ENCODE data around the gene ARHGAP28. TPM values are rescaled to one million over a fixed set of nuclear protein-coding genes. Genes with fewer than 3 reads are reported as not detected.

The ARHGAP28 gene
- total RNA-seq, 1 experiment from 2014 or later = 0.41 TPM

DNA sequence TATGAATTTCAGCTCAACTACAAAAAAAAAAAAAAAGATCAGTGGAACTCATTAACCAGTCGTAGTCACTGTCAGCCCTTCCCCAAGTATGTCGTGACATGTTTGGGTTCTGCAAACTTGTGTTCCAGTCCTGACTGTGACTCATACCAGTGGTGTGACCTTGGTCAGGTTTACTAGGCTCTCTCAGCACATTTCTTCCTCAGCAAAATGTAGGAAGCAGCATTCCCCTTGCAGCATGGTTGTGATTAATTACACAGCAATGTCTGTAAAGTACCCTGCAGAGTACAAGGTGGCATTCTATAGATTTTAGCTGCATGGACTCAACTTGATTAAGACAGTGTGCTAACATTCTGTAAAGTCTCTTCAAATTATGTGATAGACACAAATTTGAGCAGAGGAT, 231.1 kb downstream of the ARHGAP28 start:
- H3K36me3 ChIP-seq (ENCODE audit: control insufficient read depth, insufficient read depth, low read length) = no peaks in the 10 kb centered on the region
- no TSS peak for BruUV-seq (replicated peaks)
- no peaks in the 10 kb centered on the region for H3K9me3 ChIP-seq (ENCODE audit: control insufficient read depth, insufficient read depth, low read depth, low read length)
- POLR2A ChIA-PET = no interaction called here
- H3K4me3 ChIP-seq (ENCODE audit: low read depth in 2 of 2, low read length in 2 of 2) = no peak overlapping the region
- H3K27ac ChIP-seq (ENCODE audit: low read length) = no peak overlapping the region
- TF ChIP-seq, protein P1, sequence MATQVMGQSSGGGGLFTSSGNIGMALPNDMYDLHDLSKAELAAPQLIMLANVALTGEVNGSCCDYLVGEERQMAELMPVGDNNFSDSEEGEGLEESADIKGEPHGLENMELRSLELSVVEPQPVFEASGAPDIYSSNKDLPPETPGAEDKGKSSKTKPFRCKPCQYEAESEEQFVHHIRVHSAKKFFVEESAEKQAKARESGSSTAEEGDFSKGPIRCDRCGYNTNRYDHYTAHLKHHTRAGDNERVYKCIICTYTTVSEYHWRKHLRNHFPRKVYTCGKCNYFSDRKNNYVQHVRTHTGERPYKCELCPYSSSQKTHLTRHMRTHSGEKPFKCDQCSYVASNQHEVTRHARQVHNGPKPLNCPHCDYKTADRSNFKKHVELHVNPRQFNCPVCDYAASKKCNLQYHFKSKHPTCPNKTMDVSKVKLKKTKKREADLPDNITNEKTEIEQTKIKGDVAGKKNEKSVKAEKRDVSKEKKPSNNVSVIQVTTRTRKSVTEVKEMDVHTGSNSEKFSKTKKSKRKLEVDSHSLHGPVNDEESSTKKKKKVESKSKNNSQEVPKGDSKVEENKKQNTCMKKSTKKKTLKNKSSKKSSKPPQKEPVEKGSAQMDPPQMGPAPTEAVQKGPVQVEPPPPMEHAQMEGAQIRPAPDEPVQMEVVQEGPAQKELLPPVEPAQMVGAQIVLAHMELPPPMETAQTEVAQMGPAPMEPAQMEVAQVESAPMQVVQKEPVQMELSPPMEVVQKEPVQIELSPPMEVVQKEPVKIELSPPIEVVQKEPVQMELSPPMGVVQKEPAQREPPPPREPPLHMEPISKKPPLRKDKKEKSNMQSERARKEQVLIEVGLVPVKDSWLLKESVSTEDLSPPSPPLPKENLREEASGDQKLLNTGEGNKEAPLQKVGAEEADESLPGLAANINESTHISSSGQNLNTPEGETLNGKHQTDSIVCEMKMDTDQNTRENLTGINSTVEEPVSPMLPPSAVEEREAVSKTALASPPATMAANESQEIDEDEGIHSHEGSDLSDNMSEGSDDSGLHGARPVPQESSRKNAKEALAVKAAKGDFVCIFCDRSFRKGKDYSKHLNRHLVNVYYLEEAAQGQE (IDR thresholded peaks at IDR 0.05; ENCODE audit: insufficient read depth in 1 of 2, low read depth in 2 of 2, low read length in 1 of 2) = no peak
- no peak for ATAC-seq
- no peak for DNase-seq (ENCODE audit: low read depth, low spot score)
- CTCF ChIA-PET = interaction anchor here (0.6 kb wide), 1 partner anchor 148 kb away, joined by 3 read pairs; no protein-coding TSS in a partner anchor
- no peaks in the 10 kb centered on the region for H3K27me3 ChIP-seq (ENCODE audit: control insufficient read depth, insufficient read depth, low read length)
- H3K4me1 ChIP-seq (ENCODE audit: control insufficient read depth, insufficient read depth, low read length) = no peaks in the 10 kb centered on the region
- in situ Hi-C loops (cut with HindIII; ENCODE audit: low pct_unique_long_range_greater_than_20kb, low sequenced_read_pairs) (no loop called here), intact Hi-C loops (cut with micrococcal nuclease; ENCODE audit: unreplicated experiment) (no loop called here)

DNA sequence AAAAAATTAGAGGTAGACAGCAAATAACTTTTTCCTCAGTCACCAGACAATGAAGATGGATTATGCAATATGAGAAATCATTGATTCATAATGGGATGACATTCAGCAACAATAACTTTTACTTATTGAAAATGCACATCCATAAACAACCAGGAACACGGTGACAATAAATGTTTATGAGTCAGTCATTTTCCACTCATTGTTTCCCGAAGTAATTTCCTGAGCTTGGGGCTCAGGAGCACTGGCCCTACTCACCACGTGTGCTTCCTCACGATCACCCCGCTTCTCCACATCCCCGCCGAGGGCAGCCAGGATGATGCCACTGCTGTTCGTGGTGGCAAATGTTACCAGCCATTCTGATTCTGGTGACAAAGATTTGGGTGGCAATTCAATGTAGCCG, 231.8 kb downstream of the ARHGAP28 start:
- in situ Hi-C loops (cut with HindIII; ENCODE audit: low pct_unique_long_range_greater_than_20kb, low sequenced_read_pairs) (no loop called here), intact Hi-C loops (cut with micrococcal nuclease; ENCODE audit: unreplicated experiment) (no loop called here)
- no peak for DNase-seq (ENCODE audit: low read depth, low spot score)
- ChIA-PET CTCF (no interaction called here), POLR2A (no interaction called here)
- Histone ChIP-seq H3K27ac (ENCODE audit: low read length) (no peak overlapping the region), H3K9me3 (ENCODE audit: control insufficient read depth, insufficient read depth, low read depth, low read length) (no peaks in the 10 kb centered on the region), H3K36me3 (ENCODE audit: control insufficient read depth, insufficient read depth, low read length) (no peaks in the 10 kb centered on the region), H3K4me1 (ENCODE audit: control insufficient read depth, insufficient read depth, low read length) (no peaks in the 10 kb centered on the region), H3K27me3 (ENCODE audit: control insufficient read depth, insufficient read depth, low read length) (no peaks in the 10 kb centered on the region), H3K4me3 (ENCODE audit: low read depth in 2 of 2, low read length in 2 of 2) (no peak overlapping the region)
- BruUV-seq (replicated peaks) = no TSS peak
- TF ChIP-seq, protein P1 (IDR thresholded peaks at IDR 0.05; ENCODE audit: insufficient read depth in 1 of 2, low read depth in 2 of 2, low read length in 1 of 2) = no peak
- TF ChIP-seq POLR2AphosphoS5 (IDR thresholded peaks at IDR 0.05; ENCODE audit: low read depth, low read length) = no peak
- TF ChIP-seq TCF7L2 (IDR thresholded peaks at IDR 0.05; ENCODE audit: low read depth, low read length) = no peak
- TF ChIP-seq SIN3A (IDR thresholded peaks at IDR 0.05; ENCODE audit: borderline replicate concordance, insufficient read depth, low read depth, low read length) = no peak
- TF ChIP-seq, protein P2, sequence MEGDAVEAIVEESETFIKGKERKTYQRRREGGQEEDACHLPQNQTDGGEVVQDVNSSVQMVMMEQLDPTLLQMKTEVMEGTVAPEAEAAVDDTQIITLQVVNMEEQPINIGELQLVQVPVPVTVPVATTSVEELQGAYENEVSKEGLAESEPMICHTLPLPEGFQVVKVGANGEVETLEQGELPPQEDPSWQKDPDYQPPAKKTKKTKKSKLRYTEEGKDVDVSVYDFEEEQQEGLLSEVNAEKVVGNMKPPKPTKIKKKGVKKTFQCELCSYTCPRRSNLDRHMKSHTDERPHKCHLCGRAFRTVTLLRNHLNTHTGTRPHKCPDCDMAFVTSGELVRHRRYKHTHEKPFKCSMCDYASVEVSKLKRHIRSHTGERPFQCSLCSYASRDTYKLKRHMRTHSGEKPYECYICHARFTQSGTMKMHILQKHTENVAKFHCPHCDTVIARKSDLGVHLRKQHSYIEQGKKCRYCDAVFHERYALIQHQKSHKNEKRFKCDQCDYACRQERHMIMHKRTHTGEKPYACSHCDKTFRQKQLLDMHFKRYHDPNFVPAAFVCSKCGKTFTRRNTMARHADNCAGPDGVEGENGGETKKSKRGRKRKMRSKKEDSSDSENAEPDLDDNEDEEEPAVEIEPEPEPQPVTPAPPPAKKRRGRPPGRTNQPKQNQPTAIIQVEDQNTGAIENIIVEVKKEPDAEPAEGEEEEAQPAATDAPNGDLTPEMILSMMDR (IDR thresholded peaks at IDR 0.05) = no peak
- ATAC-seq = no peak
